Pancreas (tissue), 10 donors: ENCODE measurements around the gene AMPD3. TPM values are rescaled to one million over a fixed set of nuclear protein-coding genes. Genes with fewer than 3 reads are reported as not detected.

Experiments used
- ATAC-seq, 4 donors: fragments of 200-7000 bp; cut with Tn5 transposase; one replicate each; pipeline versions ENCODE4 v1.8.0 to v1.9.1; 2020; ENCODE audit warnings: mild to moderate bottlenecking in 4 of 4, moderate library complexity in 4 of 4
- DNase-seq, 6 donors: peaks; one replicate each; pipeline ENCODE4 v3.0.0-alpha.2; 2020
- FAIRE-seq: peaks from 2 replicates; lab custom pipeline; 2012; peaks lifted over from hg19 to GRCh38; lab: Jason Lieb, UNC
- H3K27ac ChIP-seq, 4 donors: fragments of 200-600 bp; sonication (generic); 1 replicate in 3 of 4; 2 replicates in 1 of 4; pipeline versions ENCODE4 v1.5.0 to v1.8.0; 2020
- H3K27me3 ChIP-seq, 4 donors: fragments of 200-600 bp; one replicate each; pipeline ENCODE4 v1.8.0; 2021
- H3K36me3 ChIP-seq, 3 donors: fragments of 200-600 bp; sonication (generic) in 1 of 3; one replicate each; pipeline versions ENCODE4 v1.5.0 to v1.8.0; 2020 to 2021
- H3K4me1 ChIP-seq, 3 donors: fragments of 200-600 bp; one replicate each; pipeline ENCODE4 v1.8.0; 2021
- H3K4me3 ChIP-seq, 4 donors: fragments of 200-600 bp; sonication (generic) in 2 of 4; one replicate each; pipeline versions ENCODE4 v1.5.0 to v1.8.0; 2020 to 2021
- H3K9me3 ChIP-seq, 4 donors: fragments of 200-600 bp; one replicate each; pipeline ENCODE4 v1.8.0; 2021
- CTCF ChIP-seq, 4 donors: fragments of 200-600 bp; sonication (generic) in 3 of 4; IDR thresholded peaks; one replicate each; pipeline versions ENCODE4 v1.5.0 to v1.8.0; 2021; ENCODE audit warnings: antibody characterized with exemption in 4 of 4
- WGBS, 2 donors: extraction: QIAGEN DNeasy Blood & Tissue Kit; methylation state at CpG; one replicate each; pipeline ENCODE4 v1.1.7; 2013; 5-methylcytosine and 5-hydroxymethylcytosine counted together
- intact Hi-C, 3 donors: fragments of 100-400 bp; cut with DNase I; formaldehyde crosslinking; loops; one replicate each; pipeline versions ENCODE4 v1.11.1 to v1.14.2; 2022
- polyA plus RNA-seq, 2 donors: library from polyadenylated mRNA; stranded (reverse); fragments of 200-250 nt; gene quantifications; one replicate each; pipeline ENCODE4 v1.2.3, GENCODE V29; 2013
- total RNA-seq, 6 donors: library from RNA; stranded (reverse); fragmentation: NEBNext Ultra II Directional in 4 of 6; extraction: Animal tissue kit (Norgen Biotek cat#: 25700) in 4 of 6; gene quantifications; one replicate each; pipeline versions ENCODE4 v1.2.1 to v1.2.4, GENCODE V29; 2021 to 2023
- donor health status: healthy with polysubstance abuse.
- donor health status: DM: no; HTN: no; CAD: no; lungs with moderate emphysema.
- donor health status: DM: no; HTN: no; CAD: no.
- donor health status: control.
- donor health status: control.
- donor health status: Bipolar disorder and iron deficiency.
- donor health status: DM: yes; HTN: yes; CAD: no.
- donor health status: DM: no; HTN: no; CAD: no.
- donor health status: DM: no; HTN: no; CAD: no.
- donor health status: DM: yes; HTN: yes; CAD: no.

Gene AMPD3
- total and polyA plus RNA-seq, 8 donors: 2.7 to 10.0 (median 3.7) TPM

- no peaks in the 10 kb centered on the region for H3K36me3 ChIP-seq
- no peaks in the 10 kb centered on the region for H3K4me1 ChIP-seq
- no peak for TF ChIP-seq CTCF (IDR thresholded peaks at IDR 0.05)
- ATAC-seq: peak in 2 of 4 donors; percentile 39 to 63
- H3K27me3 ChIP-seq: no peaks in the 10 kb centered on the region
- no peak for FAIRE-seq
- intact Hi-C loops: loop anchor here in 1 of 3 donors (5.0 kb wide), 1 partner anchor 318 kb away; no protein-coding TSS in a partner anchor
- no peak overlapping the region for H3K27ac ChIP-seq
- no peak for DNase-seq
- no peak overlapping the region for H3K4me3 ChIP-seq
- no peaks in the 10 kb centered on the region for H3K9me3 ChIP-seq
- 50% methylated on average over 8 of the region's 8 CpGs for whole genome bisulfite sequencing, 2 donors
Measured at GRCh38 chr11:10414181-10414580, 40.9 kb upstream of the AMPD3 start.

GRCh38 chr11:10414659-10415058 is 40.4 kb upstream of the AMPD3 start:
- no peak for DNase-seq
- Histone ChIP-seq H3K4me3 (no peak overlapping the region), H3K36me3 (no peaks in the 10 kb centered on the region), H3K4me1 (no peaks in the 10 kb centered on the region), H3K9me3 (no peaks in the 10 kb centered on the region), H3K27me3 (no peaks in the 10 kb centered on the region), H3K27ac (no peak overlapping the region)
- WGBS, 2 donors: 59 to 63% methylated on average over 10 of the region's 10 CpGs
- intact Hi-C loops: loop anchor here in 1 of 3 donors (5.0 kb wide), 1 partner anchor 318 kb away; no protein-coding TSS in a partner anchor
- no peak for TF ChIP-seq CTCF (IDR thresholded peaks at IDR 0.05)
- peak in 3 of 4 donors; percentile 25 to 84 (median 74) for ATAC-seq
- no peak for FAIRE-seq

GRCh38 chr11:10415817-10416392 is 39.2 kb upstream of the AMPD3 start:
- no peak overlapping the region for H3K4me3 ChIP-seq
- no peak for TF ChIP-seq CTCF (IDR thresholded peaks at IDR 0.05)
- no peaks in the 10 kb centered on the region for H3K27me3 ChIP-seq
- DNase-seq (no peak), FAIRE-seq (no peak), ATAC-seq (no peak)
- H3K9me3 ChIP-seq: no peaks in the 10 kb centered on the region
- intact Hi-C loops: no loop called here
- 69 to 85% methylated on average over 7 of the region's 7 CpGs for WGBS, 2 donors
- no peak overlapping the region for H3K27ac ChIP-seq
- H3K36me3 ChIP-seq: no peaks in the 10 kb centered on the region
- H3K4me1 ChIP-seq: no peaks in the 10 kb centered on the region

GRCh38 chr11:10418259-10418949 is 36.7 kb upstream of the AMPD3 start:
- Histone ChIP-seq H3K27me3 (no peaks in the 10 kb centered on the region), H3K9me3 (no peaks in the 10 kb centered on the region), H3K4me3 (no peak overlapping the region), H3K4me1 (no peaks in the 10 kb centered on the region), H3K27ac (no peak overlapping the region), H3K36me3 (no peaks in the 10 kb centered on the region)
- WGBS, 2 donors: 39 to 46% methylated on average over 6 of the region's 6 CpGs
- no peak for DNase-seq
- TF ChIP-seq CTCF (IDR thresholded peaks at IDR 0.05): no peak
- no peak for ATAC-seq
- intact Hi-C loops: no loop called here
- FAIRE-seq: no peak

- H3K36me3 ChIP-seq: no peaks in the 10 kb centered on the region
- H3K4me3 ChIP-seq: no peak overlapping the region
- 41 to 53% methylated on average over 3 of the region's 3 CpGs for WGBS, 2 donors
- FAIRE-seq (no peak), ATAC-seq (no peak), DNase-seq (no peak)
- TF ChIP-seq CTCF (IDR thresholded peaks at IDR 0.05): no peak
- intact Hi-C loops: no loop called here
- H3K27me3 ChIP-seq: no peaks in the 10 kb centered on the region
- H3K27ac ChIP-seq: no peak overlapping the region
- H3K4me1 ChIP-seq: no peaks in the 10 kb centered on the region
- no peaks in the 10 kb centered on the region for H3K9me3 ChIP-seq
Measured at GRCh38 chr11:10418950-10419310, 36.1 kb upstream of the AMPD3 start.
